DND-41 (cell line): Measurements from ENCODE around the gene DSTN.

Experiments
- CTCF ChIP-seq: IDR thresholded peaks from 2 replicates; pipeline ENCODE4 v1.5.1; 2012; ENCODE audit warnings: borderline replicate concordance, low read length, moderate library complexity, mild to moderate bottlenecking; ENCODE audit not compliant: poor library complexity, severe bottlenecking; ENCODE audit errors: extremely low read depth
- EZH2 ChIP-seq: IDR thresholded peaks from 3 replicates; pipeline ENCODE4 v1.6.1; 2012; ENCODE audit warnings: borderline replicate concordance, low read depth, mild to moderate bottlenecking, moderate library complexity, low read length, inconsistent platforms; ENCODE audit not compliant: severe bottlenecking

GRCh38 chr20:17644451-17644850, 74.6 kb downstream of the DSTN start:
- no peak for TF ChIP-seq CTCF
- no peak for TF ChIP-seq EZH2
